GM21360 (cell line): ENCODE results near the gene NUTM2G.
"Not testable (repeated sequence)": the region's sequence is repeated elsewhere in the genome, so short reads cannot be mapped to it uniquely, and the experiment has no call there.

Experiments used
- ATAC-seq: cut with Tn5 transposase; IDR thresholded peaks from one replicate; pipeline ENCODE4 v1.9.1; 2021; ENCODE audit warnings: mild to moderate bottlenecking, moderate library complexity; ENCODE audit not compliant: unreplicated experiment

Gene NUTM2G

GRCh38 chr9:96941628-96942027, 13.0 kb downstream of the NUTM2G start:
- ATAC-seq = not testable (repeated sequence)

- ATAC-seq = not testable (repeated sequence)
Measured at GRCh38 chr9:96942181-96942580, 13.5 kb downstream of the NUTM2G start.

- not testable (repeated sequence) for ATAC-seq
Measured at GRCh38 chr9:96949346-96949745, 20.7 kb downstream of the NUTM2G start.

GRCh38 chr9:96950539-96950938, 21.9 kb downstream of the NUTM2G start:
- not testable (repeated sequence) for ATAC-seq

DNA sequence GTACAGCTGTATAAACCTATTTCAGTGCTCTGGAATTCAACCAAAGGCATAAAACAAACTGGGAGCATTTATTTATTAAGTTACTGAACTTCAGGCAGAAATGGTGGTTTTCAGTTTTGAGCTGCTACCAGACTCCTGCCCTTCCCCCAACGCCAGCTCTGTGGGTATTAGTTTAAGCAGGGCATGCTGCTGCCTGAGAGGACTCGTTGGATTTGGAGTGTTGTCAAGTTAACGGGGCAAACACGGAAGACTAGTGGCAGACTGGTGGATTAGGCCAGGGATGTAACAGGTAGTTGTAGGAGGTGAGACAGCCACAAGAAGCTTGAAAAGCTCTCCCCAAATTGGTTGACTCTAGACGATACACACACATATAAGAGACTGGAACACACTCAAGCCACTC, 38.9 kb downstream of the NUTM2G start:
- ATAC-seq = not testable (repeated sequence)

DNA sequence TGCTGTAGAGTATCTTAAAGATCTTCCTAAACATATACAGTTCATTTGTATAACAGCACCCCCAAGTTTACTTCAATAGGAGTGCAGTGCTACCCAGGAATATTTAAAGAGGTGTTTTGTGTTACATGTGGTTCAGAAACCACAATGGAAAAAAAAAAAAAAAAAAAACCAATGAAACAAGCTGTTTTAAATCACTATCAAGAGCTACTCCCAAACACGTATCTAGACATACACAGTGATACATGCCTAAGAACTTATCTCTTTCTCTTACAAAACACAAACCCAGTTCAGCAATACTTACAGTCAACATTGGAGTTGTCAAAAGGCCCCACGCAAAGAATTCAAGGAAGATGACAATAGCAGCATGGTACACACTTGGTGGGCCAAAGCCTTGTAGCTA, 43.9 kb downstream of the NUTM2G start:
- ATAC-seq = not testable (repeated sequence)

DNA sequence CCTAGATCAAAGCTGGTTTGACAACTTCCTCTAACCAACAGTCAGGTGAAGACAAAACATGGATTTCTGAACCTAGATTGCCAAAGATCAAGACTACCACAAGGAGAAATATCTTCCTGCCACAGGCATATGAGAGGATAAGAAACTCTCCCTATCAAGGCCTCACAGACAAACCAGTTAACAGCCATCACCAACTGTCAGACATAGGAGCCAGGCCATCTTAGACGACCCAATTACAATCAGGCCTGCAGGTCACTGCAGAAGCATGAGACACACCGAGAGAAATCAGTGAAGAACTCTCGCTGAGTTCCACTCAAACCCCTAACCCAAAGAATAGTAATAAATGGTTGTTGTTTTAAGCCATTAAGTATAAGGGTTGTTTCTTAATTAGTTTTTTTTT, 45.4 kb downstream of the NUTM2G start:
- not testable (repeated sequence) for ATAC-seq

- not testable (repeated sequence) for ATAC-seq
Measured at GRCh38 chr9:96983496-96984122, 55.0 kb downstream of the NUTM2G start.

- not testable (repeated sequence) for ATAC-seq
Measured at GRCh38 chr9:96984139-96984538, 55.5 kb downstream of the NUTM2G start.

- ATAC-seq = not testable (repeated sequence)
Measured at GRCh38 chr9:96984887-96985286, 56.2 kb downstream of the NUTM2G start.
